OCI-LY3 (cell line): ENCODE measurements around the gene LTA4H.

ENCODE experiments used
- CTCF ChIP-seq: fragments of 200-600, 300-600 bp; sonication (generic); IDR thresholded peaks from 2 replicates; pipeline ENCODE4 v1.5.1; 2014; ENCODE audit warnings: antibody characterized with exemption, low read length, low read depth
- EZH2phosphoT487 ChIP-seq: fragments of 200-600 bp; shearing (Covaris generic); IDR thresholded peaks from 2 replicates; pipeline ENCODE4 v1.6.1; 2018; ENCODE audit warnings: antibody characterized with exemption, mixed run types, low read depth

DNA sequence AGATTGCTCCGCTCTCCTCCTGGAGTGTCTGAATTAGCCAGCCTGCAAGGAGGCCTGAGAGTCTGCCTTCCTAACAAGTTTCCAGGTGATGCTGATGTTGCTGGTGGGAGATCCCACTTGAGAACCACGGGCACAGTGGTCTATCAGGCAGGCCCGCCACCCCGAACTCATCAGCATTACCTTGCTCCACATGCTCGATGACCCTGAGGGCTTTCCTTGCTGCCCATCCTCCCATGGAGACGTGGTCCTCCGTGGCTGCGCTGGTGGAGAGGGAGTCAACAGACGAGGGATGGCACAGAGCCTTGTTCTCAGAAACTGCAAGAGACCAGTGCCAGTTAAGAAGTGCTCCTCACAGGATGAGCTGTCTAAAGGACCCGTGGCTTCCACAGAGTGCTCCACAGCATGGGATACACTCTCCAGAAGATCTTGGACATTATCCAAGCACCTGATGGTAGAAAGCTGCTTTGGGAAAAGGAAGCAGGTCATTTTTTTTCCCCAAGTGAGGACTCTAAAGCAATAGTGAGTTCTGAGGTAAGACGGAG is 57.6 kb downstream of the LTA4H start:
- TF ChIP-seq CTCF (no peak), EZH2phosphoT487 (no peak)
